Measurements from ENCODE around the gene CGREF1.

The CGREF1 gene

GRCh38 chr2:27080603-27080936 lies 38.4 kb downstream of the CGREF1 start:
- TF ChIP-seq, protein P1, sequence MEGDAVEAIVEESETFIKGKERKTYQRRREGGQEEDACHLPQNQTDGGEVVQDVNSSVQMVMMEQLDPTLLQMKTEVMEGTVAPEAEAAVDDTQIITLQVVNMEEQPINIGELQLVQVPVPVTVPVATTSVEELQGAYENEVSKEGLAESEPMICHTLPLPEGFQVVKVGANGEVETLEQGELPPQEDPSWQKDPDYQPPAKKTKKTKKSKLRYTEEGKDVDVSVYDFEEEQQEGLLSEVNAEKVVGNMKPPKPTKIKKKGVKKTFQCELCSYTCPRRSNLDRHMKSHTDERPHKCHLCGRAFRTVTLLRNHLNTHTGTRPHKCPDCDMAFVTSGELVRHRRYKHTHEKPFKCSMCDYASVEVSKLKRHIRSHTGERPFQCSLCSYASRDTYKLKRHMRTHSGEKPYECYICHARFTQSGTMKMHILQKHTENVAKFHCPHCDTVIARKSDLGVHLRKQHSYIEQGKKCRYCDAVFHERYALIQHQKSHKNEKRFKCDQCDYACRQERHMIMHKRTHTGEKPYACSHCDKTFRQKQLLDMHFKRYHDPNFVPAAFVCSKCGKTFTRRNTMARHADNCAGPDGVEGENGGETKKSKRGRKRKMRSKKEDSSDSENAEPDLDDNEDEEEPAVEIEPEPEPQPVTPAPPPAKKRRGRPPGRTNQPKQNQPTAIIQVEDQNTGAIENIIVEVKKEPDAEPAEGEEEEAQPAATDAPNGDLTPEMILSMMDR (IDR thresholded peaks at IDR 0.05) = no peak

GRCh38 chr2:27080140-27080469 lies 38.8 kb downstream of the CGREF1 start:
- TF ChIP-seq, protein P1 (IDR thresholded peaks at IDR 0.05) = no peak

GRCh38 chr2:27079233-27080139 lies 39.4 kb downstream of the CGREF1 start:
- TF ChIP-seq, protein P1 (IDR thresholded peaks at IDR 0.05) = no peak

DNA sequence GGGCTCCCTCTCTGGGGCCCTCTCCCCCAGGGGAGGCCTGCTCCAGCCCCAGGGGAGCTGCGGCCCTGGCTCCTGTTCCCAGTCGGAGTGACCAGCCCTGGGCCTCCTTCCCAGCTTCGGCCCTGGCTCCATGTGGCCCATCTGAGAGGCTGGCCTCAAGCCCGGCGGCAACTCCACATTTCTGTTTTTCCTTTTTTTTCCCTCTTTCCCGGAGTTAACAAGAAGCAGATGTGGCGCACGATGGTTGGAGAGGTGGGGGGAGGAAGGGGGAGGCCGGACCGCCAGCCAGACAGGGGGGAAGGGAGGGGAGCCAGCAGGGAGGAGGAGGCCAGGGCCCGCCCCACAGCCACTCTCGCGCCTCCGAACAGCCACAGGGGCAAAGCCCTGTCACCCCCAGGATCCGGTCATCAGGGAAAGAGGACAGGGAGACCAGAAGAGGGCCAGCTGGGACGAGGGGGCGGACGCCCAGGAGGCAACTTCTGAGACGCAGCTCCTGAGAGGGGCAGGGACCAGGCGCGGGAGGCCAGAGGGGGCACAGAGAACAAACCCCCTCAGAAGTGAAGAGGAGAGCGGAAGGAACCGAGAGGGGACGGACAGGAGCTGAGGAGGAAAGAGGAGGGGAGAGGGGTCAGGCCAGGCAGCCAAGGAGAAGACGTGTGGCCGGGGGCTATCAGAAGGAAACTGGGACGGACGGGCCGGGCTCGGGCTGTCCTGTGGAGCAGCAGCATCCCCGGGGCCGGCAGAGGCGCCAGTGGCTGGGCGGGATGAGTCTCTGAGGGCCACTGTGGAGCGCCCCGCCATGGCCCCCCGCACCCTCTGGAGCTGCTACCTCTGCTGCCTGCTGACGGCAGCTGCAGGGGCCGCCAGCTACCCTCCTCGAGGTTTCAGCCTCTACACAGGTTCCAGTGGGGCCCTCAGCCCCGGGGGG lies 40.4 kb downstream of the CGREF1 start, which contains the start of gene EMILIN1:
TSS of gene EMILIN1 (plus strand) at position 349 of the 928 bp plus-strand sequence. CDS start at position 800, 451 bp downstream.
- TF ChIP-seq, protein P1 (IDR thresholded peaks at IDR 0.05) = no peak

GRCh38 chr2:27077231-27077630 lies 41.7 kb downstream of the CGREF1 start:
- TF ChIP-seq, protein P1 (IDR thresholded peaks at IDR 0.05) = no peak

- TF ChIP-seq, protein P1 (IDR thresholded peaks at IDR 0.05) = no peak
Measured at GRCh38 chr2:27076323-27076722, 42.6 kb downstream of the CGREF1 start.

GRCh38 chr2:27074738-27075565 lies 44.0 kb downstream of the CGREF1 start:
- TF ChIP-seq, protein P1 (IDR thresholded peaks at IDR 0.05) = no peak
